ENCODE results near the gene NRP1. TPM values are rescaled to one million over a fixed set of nuclear protein-coding genes. Genes with fewer than 3 reads are reported as not detected.
"Not testable (repeated sequence)": the region's sequence is repeated elsewhere in the genome, so short reads cannot be mapped to it uniquely, and the experiment has no call there.

NRP1 gene
- total RNA-seq, 1 experiment from 2014 or later: 12.2 TPM

DNA sequence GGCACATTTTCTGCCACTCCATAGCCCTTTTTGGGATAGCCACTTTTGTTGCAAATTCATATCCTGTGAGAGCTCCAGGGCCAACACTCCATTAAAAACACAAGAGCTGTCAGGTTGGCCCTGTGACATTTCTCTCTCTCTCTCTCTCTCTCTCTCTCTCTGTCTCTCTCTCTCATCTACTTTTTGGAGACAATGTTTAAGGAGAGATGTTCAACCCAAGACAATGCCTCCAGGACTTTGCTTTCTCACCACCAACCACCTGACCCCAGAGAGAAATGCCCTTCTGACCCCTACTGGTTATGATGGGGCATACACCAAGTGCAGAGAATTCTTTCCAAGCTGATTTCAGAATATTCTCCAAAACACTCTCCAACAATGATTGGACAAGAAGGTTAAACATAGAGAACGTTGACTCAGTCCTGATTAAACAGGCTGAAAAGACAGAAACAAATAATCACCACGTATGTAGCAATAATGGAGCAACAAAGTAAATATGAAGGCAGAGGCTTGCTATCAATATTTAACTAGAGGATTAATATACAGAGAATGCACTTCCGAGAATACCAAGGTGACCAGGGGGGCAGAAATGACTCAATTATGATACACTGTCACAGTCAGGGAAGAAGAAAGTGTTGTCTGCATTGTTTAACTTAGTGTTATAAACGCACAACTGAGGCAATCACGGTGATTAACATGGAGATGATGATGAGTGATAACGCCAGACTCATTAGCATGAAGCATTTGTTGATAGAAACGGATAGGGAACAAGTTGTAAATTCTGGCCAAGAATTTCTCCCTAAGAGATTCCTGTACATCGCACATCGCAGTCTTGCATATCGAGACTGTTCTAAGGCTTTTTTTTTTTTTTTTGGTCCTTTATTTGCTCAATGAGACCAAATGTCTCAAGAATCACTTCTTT lies 178.5 kb downstream of the NRP1 start:
- DNase-seq (ENCODE audit: extremely low read depth, low read depth): peak; percentile 50

GRCh38 chr10:33154590-33154989 lies 179.9 kb downstream of the NRP1 start:
- no peak for DNase-seq (ENCODE audit: extremely low read depth, low read depth)

- DNase-seq (ENCODE audit: extremely low read depth, low read depth): no peak
These were observed 180.5 kb downstream of the NRP1 start for GRCh38 chr10:33153968-33154327.

GRCh38 chr10:33153251-33153967 lies 181.1 kb downstream of the NRP1 start:
- no peak for DNase-seq (ENCODE audit: extremely low read depth, low read depth)

- no peak for DNase-seq (ENCODE audit: extremely low read depth, low read depth)
These were observed 181.7 kb downstream of the NRP1 start for GRCh38 chr10:33152750-33153149.

DNA sequence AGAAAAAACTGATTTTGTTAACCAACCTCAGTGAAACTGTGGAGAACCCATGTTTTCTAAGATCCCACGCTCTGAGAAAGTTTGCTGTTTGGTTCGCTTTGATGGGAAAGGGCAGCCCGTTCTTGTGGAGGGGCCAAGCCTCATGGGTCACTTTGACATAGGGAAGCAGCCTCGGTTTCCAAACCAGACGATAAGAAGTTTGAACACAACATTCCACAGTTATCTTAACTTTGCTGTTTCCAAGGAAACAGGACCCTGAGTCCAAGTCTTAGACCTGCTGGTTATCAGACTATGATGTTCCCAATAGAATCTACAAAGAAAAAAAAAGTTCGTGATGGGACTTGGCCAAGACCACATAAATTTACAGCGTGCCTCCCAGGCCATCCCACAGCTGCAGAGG lies 182.3 kb downstream of the NRP1 start:
- DNase-seq (ENCODE audit: extremely low read depth, low read depth): no peak

- no peak for DNase-seq (ENCODE audit: extremely low read depth, low read depth)
These were observed 183.1 kb downstream of the NRP1 start for GRCh38 chr10:33151344-33151864.

GRCh38 chr10:33150889-33151288 lies 183.6 kb downstream of the NRP1 start:
- no peak for DNase-seq (ENCODE audit: extremely low read depth, low read depth)

DNA sequence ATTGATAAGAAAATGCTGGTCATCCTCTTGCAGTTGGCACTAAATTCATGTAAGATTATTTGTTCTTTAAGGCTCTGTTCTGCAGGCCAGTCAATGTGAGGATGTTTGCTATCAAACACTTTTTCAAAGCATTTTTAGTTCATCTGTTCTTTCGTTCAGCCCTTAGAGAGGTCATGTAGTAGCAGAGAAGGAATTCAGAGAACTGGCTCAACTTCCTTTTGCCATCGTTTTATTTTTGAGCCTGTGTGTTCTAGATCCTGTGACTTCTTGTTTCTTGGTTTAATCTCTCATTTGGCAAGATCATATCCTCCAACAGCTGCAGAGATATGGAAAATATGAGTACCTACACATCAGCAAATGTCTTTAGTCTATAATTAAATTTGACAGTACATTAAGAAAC lies 184.3 kb downstream of the NRP1 start:
- DNase-seq (ENCODE audit: extremely low read depth, low read depth): no peak

DNA sequence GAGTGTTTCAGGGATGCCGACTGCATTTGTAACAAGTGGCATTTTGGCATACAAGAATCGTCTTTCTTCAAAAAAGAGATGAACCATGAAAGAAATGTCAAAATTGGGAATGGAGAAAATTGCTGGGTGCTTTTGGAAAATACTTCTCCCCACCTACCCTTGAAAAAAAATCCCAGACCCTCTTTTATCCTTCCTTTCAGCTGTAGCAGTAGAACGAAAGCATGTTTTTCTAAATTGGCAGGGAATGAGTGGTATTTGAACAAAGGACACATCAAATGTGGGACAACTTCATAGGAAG lies 187.5 kb downstream of the NRP1 start:
- DNase-seq (ENCODE audit: extremely low read depth, low read depth): no peak

GRCh38 chr10:33146189-33147012 lies 188.1 kb downstream of the NRP1 start:
- DNase-seq (ENCODE audit: extremely low read depth, low read depth): no peak

GRCh38 chr10:33145451-33146188 lies 188.8 kb downstream of the NRP1 start:
- DNase-seq (ENCODE audit: extremely low read depth, low read depth): no peak

- no peak for DNase-seq (ENCODE audit: extremely low read depth, low read depth)
These were observed 191.2 kb downstream of the NRP1 start for GRCh38 chr10:33143160-33143728.

GRCh38 chr10:33142295-33142694 lies 192.2 kb downstream of the NRP1 start:
- no peak for DNase-seq (ENCODE audit: extremely low read depth, low read depth)

GRCh38 chr10:33141251-33141650 lies 193.2 kb downstream of the NRP1 start:
- DNase-seq (ENCODE audit: extremely low read depth, low read depth): no peak

DNA sequence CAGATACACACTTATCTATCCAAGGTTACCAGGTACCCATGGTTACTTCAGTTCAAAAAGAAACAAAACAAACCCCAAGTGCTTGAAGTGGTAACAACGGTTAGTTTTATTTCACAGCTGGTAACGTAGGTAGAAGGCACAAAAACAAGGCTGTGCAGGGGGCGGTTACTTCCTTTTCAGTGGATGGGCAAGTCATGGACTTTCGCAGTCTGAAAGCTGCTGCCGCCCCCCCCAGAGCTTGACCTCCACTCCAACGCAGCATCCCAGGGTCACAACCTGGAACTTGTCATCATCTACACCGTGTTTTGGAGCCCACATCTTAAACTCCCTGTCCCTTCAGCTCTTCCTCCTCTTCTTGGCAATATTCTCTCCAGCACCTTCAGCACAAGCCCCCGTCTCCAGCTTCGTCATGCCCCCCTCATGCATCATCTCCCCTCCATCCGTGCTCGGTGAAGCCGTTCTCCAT lies 195.3 kb downstream of the NRP1 start:
- no peak for DNase-seq (ENCODE audit: extremely low read depth, low read depth)

- not testable (repeated sequence) for DNase-seq (ENCODE audit: extremely low read depth, low read depth)
These were observed 195.8 kb downstream of the NRP1 start for GRCh38 chr10:33138686-33139085.

- DNase-seq (ENCODE audit: extremely low read depth, low read depth): no peak
These were observed 197.0 kb downstream of the NRP1 start for GRCh38 chr10:33137356-33138005.

- DNase-seq (ENCODE audit: extremely low read depth, low read depth): no peak
These were observed 197.7 kb downstream of the NRP1 start for GRCh38 chr10:33136781-33137180.
